Type B pancreatic cell (in vitro differentiated cells): ENCODE results near the gene IL12A. TPM values are rescaled to one million over a fixed set of nuclear protein-coding genes. Genes with fewer than 3 reads are reported as not detected.

ENCODE experiments used
- DNase-seq: peaks from one replicate; pipeline ENCODE4 v3.0.0; 2021; ENCODE audit warnings: mixed read lengths; ENCODE audit not compliant: unreplicated experiment; ENCODE audit errors: extremely low spot score
- H3K27ac Mint-ChIP-seq: 2 replicates; pipeline ENCODE4 v1.8.0; 2021; ENCODE audit warnings: mild to moderate bottlenecking, mixed read lengths
- H3K27me3 Mint-ChIP-seq: 2 replicates; pipeline ENCODE4 v1.8.0; 2021; ENCODE audit warnings: mixed read lengths
- H3K36me3 Mint-ChIP-seq: 2 replicates; pipeline ENCODE4 v1.8.0; 2021; ENCODE audit warnings: mixed read lengths
- H3K4me1 Mint-ChIP-seq: one replicate; pipeline ENCODE4 v1.8.0; 2021; ENCODE audit warnings: mixed read lengths; ENCODE audit not compliant: unreplicated experiment
- H3K4me3 Mint-ChIP-seq: 2 replicates; pipeline ENCODE4 v1.8.0; 2021; ENCODE audit warnings: mild to moderate bottlenecking, mixed read lengths
- H3K9me3 Mint-ChIP-seq: 2 replicates; pipeline ENCODE4 v1.8.0; 2021; ENCODE audit warnings: mixed read lengths
- total RNA-seq: library from RNA; stranded (reverse); gene quantifications from 2 replicates; pipeline ENCODE4 v1.2.1, GENCODE V29; 2021; ENCODE audit warnings: low replicate concordance
- TF ChIP-seq, protein P1 (sequence below): fragments of 200-600 bp; sonication (generic); conservative IDR thresholded peaks from 2 replicates; pipeline ENCODE4 v1.5.0; 2021; ENCODE audit warnings: antibody characterized with exemption, mild to moderate bottlenecking

The IL12A gene
- total RNA-seq, 1 donor from 2014 or later = 0.34 TPM

DNA sequence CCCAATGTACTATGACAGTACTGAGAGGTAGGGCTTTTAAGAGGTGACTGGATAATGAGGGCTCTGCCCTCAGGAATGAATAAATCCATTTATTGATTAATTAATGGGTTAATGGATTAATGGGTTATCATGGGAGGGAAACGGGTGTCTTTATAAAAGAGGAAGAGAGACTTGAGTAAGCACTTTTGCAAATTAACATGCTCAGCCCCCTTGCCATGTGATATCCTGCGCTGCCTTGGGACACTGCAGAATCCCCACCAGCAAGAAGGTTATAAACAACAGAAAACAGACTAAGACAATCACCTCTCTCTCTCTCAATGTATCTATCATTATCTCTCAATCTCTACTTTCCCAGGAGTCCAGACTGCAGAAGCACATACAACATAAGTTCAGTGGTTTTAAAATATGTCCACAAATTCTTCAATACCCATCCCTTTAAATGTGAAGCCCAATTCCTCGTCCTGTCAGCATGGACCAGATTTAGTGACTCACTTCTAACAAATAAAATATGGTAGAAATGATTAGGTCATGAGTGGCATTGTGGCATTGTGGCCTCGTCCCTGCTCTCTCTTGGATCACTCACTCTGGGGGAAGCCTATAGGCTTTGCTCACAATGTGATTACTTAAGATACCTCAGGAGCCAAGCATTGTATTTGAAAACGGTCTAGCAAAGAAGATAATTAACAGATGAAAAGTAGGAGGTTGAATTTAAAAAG lies 40.0 kb upstream of the IL12A start:
- Mint-ChIP-seq H3K4me3 (no peak overlapping the region), H3K36me3 (no peaks in the 10 kb centered on the region), H3K27me3 (peaks cover 10% of the 10 kb centered on the region), H3K4me1 (no peaks in the 10 kb centered on the region), H3K27ac (no peak overlapping the region), H3K9me3 (no peaks in the 10 kb centered on the region)
- DNase-seq = no peak
- TF ChIP-seq, protein P1, sequence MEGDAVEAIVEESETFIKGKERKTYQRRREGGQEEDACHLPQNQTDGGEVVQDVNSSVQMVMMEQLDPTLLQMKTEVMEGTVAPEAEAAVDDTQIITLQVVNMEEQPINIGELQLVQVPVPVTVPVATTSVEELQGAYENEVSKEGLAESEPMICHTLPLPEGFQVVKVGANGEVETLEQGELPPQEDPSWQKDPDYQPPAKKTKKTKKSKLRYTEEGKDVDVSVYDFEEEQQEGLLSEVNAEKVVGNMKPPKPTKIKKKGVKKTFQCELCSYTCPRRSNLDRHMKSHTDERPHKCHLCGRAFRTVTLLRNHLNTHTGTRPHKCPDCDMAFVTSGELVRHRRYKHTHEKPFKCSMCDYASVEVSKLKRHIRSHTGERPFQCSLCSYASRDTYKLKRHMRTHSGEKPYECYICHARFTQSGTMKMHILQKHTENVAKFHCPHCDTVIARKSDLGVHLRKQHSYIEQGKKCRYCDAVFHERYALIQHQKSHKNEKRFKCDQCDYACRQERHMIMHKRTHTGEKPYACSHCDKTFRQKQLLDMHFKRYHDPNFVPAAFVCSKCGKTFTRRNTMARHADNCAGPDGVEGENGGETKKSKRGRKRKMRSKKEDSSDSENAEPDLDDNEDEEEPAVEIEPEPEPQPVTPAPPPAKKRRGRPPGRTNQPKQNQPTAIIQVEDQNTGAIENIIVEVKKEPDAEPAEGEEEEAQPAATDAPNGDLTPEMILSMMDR = no peak

- H3K36me3 Mint-ChIP-seq = no peaks in the 10 kb centered on the region
- DNase-seq = no peak
- TF ChIP-seq, protein P1 = no peak
- H3K27me3 Mint-ChIP-seq = peaks cover 10% of the 10 kb centered on the region
- H3K4me3 Mint-ChIP-seq = no peak overlapping the region
- no peaks in the 10 kb centered on the region for H3K9me3 Mint-ChIP-seq
- H3K4me1 Mint-ChIP-seq = no peaks in the 10 kb centered on the region
- no peak overlapping the region for H3K27ac Mint-ChIP-seq
Observed at GRCh38 chr3:159950156-159950898, 38.3 kb upstream of the IL12A start.

DNA sequence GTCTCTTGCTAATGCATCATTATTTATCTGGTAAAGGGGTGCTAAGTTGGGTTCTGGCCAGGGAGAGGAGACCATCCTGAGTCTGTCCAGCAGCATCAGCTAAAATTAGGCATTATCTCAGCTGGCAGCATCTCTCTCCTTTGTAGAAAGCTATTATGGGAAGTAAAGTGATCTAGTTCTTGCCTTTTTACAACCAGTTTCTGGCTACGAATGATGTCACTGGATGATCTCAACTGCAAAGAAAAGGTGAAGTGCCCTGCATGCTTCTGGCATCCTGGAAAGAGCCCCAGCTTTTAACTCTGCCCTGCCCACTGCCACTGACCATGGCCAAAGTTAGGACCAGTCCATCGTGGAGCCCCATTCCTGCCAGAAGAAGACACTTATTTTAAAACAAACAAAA lies 37.1 kb upstream of the IL12A start:
- Mint-ChIP-seq H3K4me1 (no peaks in the 10 kb centered on the region), H3K9me3 (no peaks in the 10 kb centered on the region), H3K27ac (no peak overlapping the region), H3K27me3 (peaks cover 7% of the 10 kb centered on the region), H3K36me3 (no peaks in the 10 kb centered on the region), H3K4me3 (no peak overlapping the region)
- DNase-seq = no peak
- TF ChIP-seq, protein P1 = no peak

DNA sequence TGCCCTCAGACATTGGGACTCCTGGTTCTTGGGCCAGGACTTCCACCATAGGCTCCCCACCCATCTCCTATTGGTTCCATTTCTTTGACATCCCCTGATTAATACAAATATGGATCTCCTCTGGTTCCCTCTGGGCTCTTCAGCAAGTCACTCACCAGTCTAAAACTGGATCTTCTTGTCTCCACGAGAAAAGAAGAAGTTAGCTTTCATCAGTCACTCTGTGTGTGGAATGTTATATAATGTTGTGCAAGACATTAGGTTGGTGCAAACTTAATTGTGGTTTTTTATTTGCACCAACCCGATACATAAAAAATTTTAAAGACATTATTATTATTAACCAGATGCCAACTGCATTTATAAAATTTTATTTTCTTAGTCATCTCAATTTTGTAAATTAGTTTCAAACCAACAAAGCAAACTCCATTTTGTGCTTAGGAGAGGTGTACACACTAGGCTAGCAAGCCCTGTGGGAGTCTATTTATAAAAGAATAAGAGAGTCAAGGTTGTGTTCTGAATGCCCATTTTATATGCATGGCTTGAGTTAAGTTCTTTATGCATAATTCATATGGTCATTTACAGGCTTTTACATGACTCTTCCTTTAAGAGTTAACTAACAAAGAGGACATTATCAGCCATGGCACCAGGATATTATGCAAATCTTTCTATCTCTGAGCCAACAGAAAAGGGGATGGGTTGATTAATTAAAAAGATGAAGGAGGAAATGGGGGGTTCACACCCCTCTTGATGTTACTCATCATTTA lies 35.1 kb upstream of the IL12A start:
- H3K27ac Mint-ChIP-seq = no peak overlapping the region
- H3K4me3 Mint-ChIP-seq = no peak overlapping the region
- H3K9me3 Mint-ChIP-seq = no peaks in the 10 kb centered on the region

More for the DNA sequence above, 35.1 kb upstream of the IL12A start:
- Mint-ChIP-seq H3K27me3 (peaks cover 6% of the 10 kb centered on the region), H3K4me1 (no peaks in the 10 kb centered on the region), H3K36me3 (no peaks in the 10 kb centered on the region)
- no peak for DNase-seq
- TF ChIP-seq, protein P1 = no peak
